Measurements from ENCODE around the gene RDM1.

The RDM1 gene

GRCh38 chr17:35931794-35932425 is 1.3 kb upstream of the RDM1 start:
- DNase-seq = no peak

- DNase-seq = no peak
These were observed 2.9 kb downstream of the RDM1 start for GRCh38 chr17:35927714-35928113.

GRCh38 chr17:35923609-35924114 is 6.9 kb downstream of the RDM1 start:
- DNase-seq = no peak

GRCh38 chr17:35920229-35920628 is 10.3 kb downstream of the RDM1 start:
- no peak for DNase-seq

- DNase-seq = no peak
These were observed 11.9 kb downstream of the RDM1 start for GRCh38 chr17:35918665-35919064.

- DNase-seq = no peak
These were observed 12.9 kb downstream of the RDM1 start for GRCh38 chr17:35917519-35918213.

- no peak for DNase-seq
These were observed 15.2 kb downstream of the RDM1 start for GRCh38 chr17:35915153-35915964.

GRCh38 chr17:35914354-35914753 is 16.2 kb downstream of the RDM1 start:
- no peak for DNase-seq

- DNase-seq = no peak
These were observed 17.0 kb downstream of the RDM1 start for GRCh38 chr17:35913609-35914008.

- no peak for DNase-seq
These were observed 17.6 kb downstream of the RDM1 start for GRCh38 chr17:35912942-35913341.

- no peak for DNase-seq
These were observed 18.1 kb downstream of the RDM1 start for GRCh38 chr17:35912339-35912912.

GRCh38 chr17:35909408-35909807 is 21.2 kb downstream of the RDM1 start:
- DNase-seq = no peak

- no peak for DNase-seq
These were observed 22.9 kb downstream of the RDM1 start for GRCh38 chr17:35907691-35908090.

- no peak for DNase-seq
These were observed 23.5 kb downstream of the RDM1 start for GRCh38 chr17:35906926-35907637.

GRCh38 chr17:35906191-35906925 is 24.2 kb downstream of the RDM1 start:
- DNase-seq = no peak

- no peak for DNase-seq
These were observed 27.1 kb downstream of the RDM1 start for GRCh38 chr17:35903451-35903850.

GRCh38 chr17:35901631-35902175 is 28.9 kb downstream of the RDM1 start:
- DNase-seq = no peak

GRCh38 chr17:35900708-35901480 is 29.7 kb downstream of the RDM1 start:
- no peak for DNase-seq

- no peak for DNase-seq
These were observed 30.3 kb downstream of the RDM1 start for GRCh38 chr17:35900280-35900679.

- no peak for DNase-seq
These were observed 32.1 kb downstream of the RDM1 start for GRCh38 chr17:35898283-35899070.
